ENCODE data around the gene GSTK1. TPM values are rescaled to one million over a fixed set of nuclear protein-coding genes. Genes with fewer than 3 reads are reported as not detected.

The GSTK1 gene
- polyA plus RNA-seq, 1 of the 3 experiments (the other 2 are of a cell fraction) = 299 TPM

DNA sequence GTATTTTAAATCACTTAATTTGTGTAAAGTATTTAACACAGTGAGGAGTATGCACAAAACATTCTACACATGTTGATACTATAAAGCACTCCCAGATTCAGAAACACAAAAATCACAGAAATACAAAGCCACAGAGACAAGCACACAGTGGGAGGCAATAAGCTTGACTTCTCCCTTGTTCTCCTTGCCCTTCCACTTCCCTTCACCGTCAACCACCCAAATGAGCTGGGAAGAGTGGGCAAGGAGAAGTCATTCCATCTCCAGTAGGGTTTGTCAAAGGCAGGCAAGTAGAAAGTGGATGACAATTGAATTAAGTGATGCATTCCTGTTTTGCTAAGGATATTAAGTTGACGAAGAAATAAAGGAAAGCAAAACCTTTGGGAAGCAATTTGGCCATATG lies 17.3 kb downstream of the GSTK1 start:
- ChIA-PET CTCF (interaction anchor here (1.0 to 2.3 kb wide), 3 partner anchors 40 to 136 kb away, joined by 3 to 11 read pairs (median 6); no protein-coding TSS in a partner anchor), POLR2A (interaction anchor here (0.8 kb wide), 1 partner anchor 17 kb away, joined by 3 read pairs; the partner anchor contains the start of gene GSTK1)
- no peak for DNase-seq
- WGBS (ENCODE audit: low lambda C conversion rate) = 95% methylated on average over 2 of the region's 2 CpGs
- Histone ChIP-seq H3K27ac (ENCODE audit: low read depth in 2 of 2, low read length in 1 of 2) (no peak overlapping the region), H3K9me2 (no peaks in the 10 kb centered on the region), H3F3A (replicated peaks; ENCODE audit: insufficient read depth) (no peaks in the 10 kb centered on the region), H3K79me2 (ENCODE audit: insufficient read depth) (no peaks in the 10 kb centered on the region), H3K27me3 (ENCODE audit: insufficient read depth) (no peaks in the 10 kb centered on the region), H3K4me2 (no peak overlapping the region), H4K20me1 (ENCODE audit: insufficient read depth) (no peaks in the 10 kb centered on the region), H3K4me1 (ENCODE audit: control insufficient read depth in 1 of 2, insufficient read depth in 2 of 2, low read depth in 1 of 2, low read length in 1 of 2) (peaks cover 5 to 9% of the 10 kb centered on the region in 2 experiments; a peak in 2 of 4 replicates), H3K9me3 (no peaks in the 10 kb centered on the region), H3K36me3 (replicated peaks in 1 of 2; ENCODE audit: control insufficient read depth in 1 of 2, insufficient read depth in 2 of 2, low read length in 1 of 2) (no peaks in the 10 kb centered on the region), H3K4me3 (ENCODE audit: low read depth in 2 of 2, low read length in 1 of 2) (no peak overlapping the region), H3K9ac (no peak overlapping the region), H2AFZ (ENCODE audit: low read depth) (no peak overlapping the region)
- TF ChIP-seq TCF12 (IDR thresholded peaks at IDR 0.05) = no peak

GRCh38 chr7:143281529-143281928 lies 18.3 kb downstream of the GSTK1 start:
- Histone ChIP-seq H3F3A (replicated peaks; ENCODE audit: insufficient read depth) (no peaks in the 10 kb centered on the region), H3K4me2 (no peak overlapping the region), H2AFZ (ENCODE audit: low read depth) (no peak overlapping the region), H3K9ac (no peak overlapping the region), H4K20me1 (ENCODE audit: insufficient read depth) (no peaks in the 10 kb centered on the region), H3K27me3 (ENCODE audit: insufficient read depth) (no peaks in the 10 kb centered on the region), H3K4me1 (ENCODE audit: control insufficient read depth in 1 of 2, insufficient read depth in 2 of 2, low read depth in 1 of 2, low read length in 1 of 2) (peaks cover 5 to 9% of the 10 kb centered on the region in 2 experiments; a peak in 2 of 4 replicates), H3K9me2 (no peaks in the 10 kb centered on the region), H3K4me3 (ENCODE audit: low read depth in 2 of 2, low read length in 1 of 2) (no peak overlapping the region), H3K9me3 (no peaks in the 10 kb centered on the region), H3K36me3 (replicated peaks in 1 of 2; ENCODE audit: control insufficient read depth in 1 of 2, insufficient read depth in 2 of 2, low read length in 1 of 2) (no peaks in the 10 kb centered on the region), H3K79me2 (ENCODE audit: insufficient read depth) (no peaks in the 10 kb centered on the region), H3K27ac (ENCODE audit: low read depth in 2 of 2, low read length in 1 of 2) (no peak overlapping the region)
- 95% methylated on average over 2 of the region's 2 CpGs for WGBS (ENCODE audit: low lambda C conversion rate)
- POLR2A ChIA-PET = no interaction called here
- CTCF ChIA-PET = interaction anchor here (1.2 to 2.3 kb wide), 2 partner anchors 23 to 99 kb away, joined by 4 to 6 read pairs; no protein-coding TSS in a partner anchor
- DNase-seq = no peak
- TF ChIP-seq SMC3 (IDR thresholded peaks at IDR 0.05; ENCODE audit: low read depth, low read length) (no peak), MEF2A (IDR thresholded peaks at IDR 0.05; ENCODE audit: borderline replicate concordance, low read depth) (no peak), YY1 (IDR thresholded peaks at IDR 0.05; ENCODE audit: low read depth) (no peak), FOSL2 (IDR thresholded peaks at IDR 0.05; ENCODE audit: borderline replicate concordance, low read depth) (no peak), JUND (IDR thresholded peaks at IDR 0.05) (no peak), EP300 (IDR thresholded peaks at IDR 0.05; ENCODE audit: borderline replicate concordance in 1 of 2, low read depth in 1 of 2, low read length in 1 of 2) (no peak), ELF1 (IDR thresholded peaks at IDR 0.05) (no peak), GATA2 (CRISPR knock-in tag; IDR thresholded peaks at IDR 0.05) (no peak), NFIC (IDR thresholded peaks at IDR 0.05; ENCODE audit: borderline replicate concordance) (no peak), USF2 (IDR thresholded peaks at IDR 0.05; ENCODE audit: borderline replicate concordance, low read depth, low read length) (no peak)
- TF ChIP-seq, protein P1, sequence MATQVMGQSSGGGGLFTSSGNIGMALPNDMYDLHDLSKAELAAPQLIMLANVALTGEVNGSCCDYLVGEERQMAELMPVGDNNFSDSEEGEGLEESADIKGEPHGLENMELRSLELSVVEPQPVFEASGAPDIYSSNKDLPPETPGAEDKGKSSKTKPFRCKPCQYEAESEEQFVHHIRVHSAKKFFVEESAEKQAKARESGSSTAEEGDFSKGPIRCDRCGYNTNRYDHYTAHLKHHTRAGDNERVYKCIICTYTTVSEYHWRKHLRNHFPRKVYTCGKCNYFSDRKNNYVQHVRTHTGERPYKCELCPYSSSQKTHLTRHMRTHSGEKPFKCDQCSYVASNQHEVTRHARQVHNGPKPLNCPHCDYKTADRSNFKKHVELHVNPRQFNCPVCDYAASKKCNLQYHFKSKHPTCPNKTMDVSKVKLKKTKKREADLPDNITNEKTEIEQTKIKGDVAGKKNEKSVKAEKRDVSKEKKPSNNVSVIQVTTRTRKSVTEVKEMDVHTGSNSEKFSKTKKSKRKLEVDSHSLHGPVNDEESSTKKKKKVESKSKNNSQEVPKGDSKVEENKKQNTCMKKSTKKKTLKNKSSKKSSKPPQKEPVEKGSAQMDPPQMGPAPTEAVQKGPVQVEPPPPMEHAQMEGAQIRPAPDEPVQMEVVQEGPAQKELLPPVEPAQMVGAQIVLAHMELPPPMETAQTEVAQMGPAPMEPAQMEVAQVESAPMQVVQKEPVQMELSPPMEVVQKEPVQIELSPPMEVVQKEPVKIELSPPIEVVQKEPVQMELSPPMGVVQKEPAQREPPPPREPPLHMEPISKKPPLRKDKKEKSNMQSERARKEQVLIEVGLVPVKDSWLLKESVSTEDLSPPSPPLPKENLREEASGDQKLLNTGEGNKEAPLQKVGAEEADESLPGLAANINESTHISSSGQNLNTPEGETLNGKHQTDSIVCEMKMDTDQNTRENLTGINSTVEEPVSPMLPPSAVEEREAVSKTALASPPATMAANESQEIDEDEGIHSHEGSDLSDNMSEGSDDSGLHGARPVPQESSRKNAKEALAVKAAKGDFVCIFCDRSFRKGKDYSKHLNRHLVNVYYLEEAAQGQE (IDR thresholded peaks at IDR 0.05; ENCODE audit: low read depth, low read length) = no peak
- TF ChIP-seq, protein P2, sequence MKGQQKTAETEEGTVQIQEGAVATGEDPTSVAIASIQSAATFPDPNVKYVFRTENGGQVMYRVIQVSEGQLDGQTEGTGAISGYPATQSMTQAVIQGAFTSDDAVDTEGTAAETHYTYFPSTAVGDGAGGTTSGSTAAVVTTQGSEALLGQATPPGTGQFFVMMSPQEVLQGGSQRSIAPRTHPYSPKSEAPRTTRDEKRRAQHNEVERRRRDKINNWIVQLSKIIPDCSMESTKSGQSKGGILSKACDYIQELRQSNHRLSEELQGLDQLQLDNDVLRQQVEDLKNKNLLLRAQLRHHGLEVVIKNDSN (IDR thresholded peaks at IDR 0.05; ENCODE audit: borderline replicate concordance, low read depth) = no peak
